ENCODE data around the gene CAPN3. TPM values are rescaled to one million over a fixed set of nuclear protein-coding genes. Genes with fewer than 3 reads are reported as not detected.

The CAPN3 gene
- total RNA-seq, 2 donors from 2014 or later = 12.9 to 13.8 TPM

- intact Hi-C loops (cut with DNase I, micrococcal nuclease) = no loop called here
- DNase-seq (no peak), ATAC-seq (no peak)
Observed at GRCh38 chr15:42427429-42428223, 68.3 kb downstream of the CAPN3 start.

- ATAC-seq (no peak), DNase-seq (no peak)
- intact Hi-C loops (cut with DNase I, micrococcal nuclease) = no loop called here
Observed at GRCh38 chr15:42444415-42445063, 85.2 kb downstream of the CAPN3 start.

GRCh38 chr15:42445551-42445950 is 86.2 kb downstream of the CAPN3 start:
- no peak for DNase-seq
- no peak for ATAC-seq
- intact Hi-C loops (cut with DNase I, micrococcal nuclease) = no loop called here

DNA sequence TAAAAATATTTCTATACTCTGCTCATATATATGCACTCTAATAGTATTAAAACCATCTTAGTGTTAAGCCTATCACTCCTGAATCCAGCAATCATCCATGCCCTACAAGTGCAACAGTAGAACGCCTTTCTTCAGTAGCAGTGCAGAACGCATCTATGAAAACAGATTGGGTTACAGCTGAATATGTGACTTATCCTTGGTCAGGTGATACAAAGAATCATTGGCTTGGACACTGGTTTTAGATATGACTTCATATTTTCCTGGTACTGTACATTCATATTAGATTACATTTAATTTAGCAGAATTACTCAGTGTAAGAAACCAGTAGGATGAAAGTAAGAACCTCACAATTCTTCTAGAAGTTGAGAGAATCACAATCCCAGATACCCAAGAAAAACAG is 88.3 kb downstream of the CAPN3 start:
- no peak for ATAC-seq
- no peak for DNase-seq
- intact Hi-C loops (cut with DNase I, micrococcal nuclease) = no loop called here

DNA sequence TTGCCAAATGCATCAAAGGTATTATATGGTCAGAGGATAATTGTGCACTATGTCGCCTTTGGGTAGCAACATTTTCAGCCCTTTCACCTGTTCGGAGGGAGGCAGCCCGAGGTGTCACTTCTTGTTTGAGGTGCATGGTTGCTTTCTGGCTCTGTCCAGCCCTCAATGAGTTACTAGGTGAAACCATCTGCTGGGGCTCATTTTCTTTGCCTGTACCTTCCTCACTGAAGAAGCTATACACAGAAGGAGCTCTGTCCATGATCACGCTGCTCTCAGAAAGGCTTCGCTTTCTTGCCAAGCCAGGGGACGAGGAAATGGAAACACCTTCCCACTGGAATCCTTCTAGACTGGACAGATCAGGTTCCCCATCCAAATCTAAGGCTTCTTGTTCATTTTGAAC is 89.0 kb downstream of the CAPN3 start:
- ATAC-seq = no peak
- no peak for DNase-seq
- intact Hi-C loops (cut with DNase I, micrococcal nuclease) = no loop called here

- ATAC-seq (no peak), DNase-seq (no peak)
- intact Hi-C loops (cut with DNase I, micrococcal nuclease) = no loop called here
Observed at GRCh38 chr15:42449770-42450424, 90.6 kb downstream of the CAPN3 start.

- intact Hi-C loops (cut with DNase I, micrococcal nuclease) = no loop called here
- ATAC-seq = no peak
- no peak for DNase-seq
Observed at GRCh38 chr15:42450425-42450790, 91.1 kb downstream of the CAPN3 start.

DNA sequence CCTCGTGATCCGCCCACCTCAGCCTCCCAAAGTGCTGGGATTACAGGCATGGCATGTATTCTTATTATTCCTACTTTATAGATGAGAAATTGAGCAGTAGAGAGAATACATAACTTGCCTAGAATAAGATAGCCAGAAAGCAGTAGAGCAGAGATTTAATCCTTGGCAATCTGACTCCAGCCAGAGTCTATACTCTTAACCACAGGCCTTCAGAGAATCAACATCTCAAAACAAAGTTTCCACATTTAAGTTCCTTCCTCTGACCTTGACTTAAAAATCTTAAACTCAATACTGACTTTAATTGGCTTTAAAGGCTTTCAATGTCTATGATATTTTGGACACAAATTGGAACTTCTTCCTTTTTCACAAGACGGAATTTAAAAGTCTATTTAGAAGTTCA is 94.5 kb downstream of the CAPN3 start:
- no peak for DNase-seq
- intact Hi-C loops (cut with DNase I, micrococcal nuclease) = no loop called here
- ATAC-seq = no peak

DNA sequence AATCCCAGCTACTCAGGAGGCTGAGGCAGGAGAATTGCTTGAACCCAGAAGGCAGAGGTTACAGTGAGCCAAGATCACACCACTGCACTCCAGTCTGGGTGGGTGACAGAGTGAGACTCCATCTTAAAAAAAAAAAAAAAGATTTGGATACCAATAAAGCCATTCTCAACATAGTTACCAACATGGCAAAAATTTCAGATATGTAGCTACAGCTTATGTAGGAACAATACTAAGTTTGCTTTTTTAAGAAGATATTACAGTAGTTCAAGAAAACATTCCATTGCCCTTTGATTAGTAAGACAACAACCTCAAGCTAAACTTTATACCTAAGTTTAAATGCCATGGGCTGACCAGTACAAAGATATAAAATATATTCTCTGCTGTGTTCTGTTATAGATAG is 97.2 kb downstream of the CAPN3 start:
- no peak for ATAC-seq
- no peak for DNase-seq
- intact Hi-C loops (cut with DNase I, micrococcal nuclease) = no loop called here

DNA sequence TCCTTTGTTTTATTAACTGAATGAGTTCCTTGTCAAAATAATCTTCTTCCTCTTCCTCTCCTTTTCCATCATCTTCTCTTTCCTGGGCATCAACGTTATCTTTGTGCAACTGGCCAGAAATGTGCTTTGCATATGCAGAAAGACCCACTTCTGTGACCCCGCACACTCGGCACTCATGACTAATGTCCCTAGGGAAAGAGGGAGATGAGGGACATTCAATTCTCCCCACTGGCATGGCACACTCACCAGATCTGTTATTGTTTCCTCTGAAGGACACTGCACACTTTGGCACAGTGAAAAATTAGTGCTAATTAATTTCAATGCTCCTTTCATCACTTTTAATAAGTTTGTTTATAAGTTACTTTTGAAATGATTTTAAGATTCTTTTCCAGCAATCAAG is 97.7 kb downstream of the CAPN3 start:
- ATAC-seq (no peak), DNase-seq (no peak)
- intact Hi-C loops (cut with DNase I, micrococcal nuclease) = no loop called here

GRCh38 chr15:42457445-42458442 is 98.4 kb downstream of the CAPN3 start:
- ATAC-seq (no peak), DNase-seq (peak; percentile 25 to 50)
- intact Hi-C loops (cut with DNase I, micrococcal nuclease) = no loop called here

DNA sequence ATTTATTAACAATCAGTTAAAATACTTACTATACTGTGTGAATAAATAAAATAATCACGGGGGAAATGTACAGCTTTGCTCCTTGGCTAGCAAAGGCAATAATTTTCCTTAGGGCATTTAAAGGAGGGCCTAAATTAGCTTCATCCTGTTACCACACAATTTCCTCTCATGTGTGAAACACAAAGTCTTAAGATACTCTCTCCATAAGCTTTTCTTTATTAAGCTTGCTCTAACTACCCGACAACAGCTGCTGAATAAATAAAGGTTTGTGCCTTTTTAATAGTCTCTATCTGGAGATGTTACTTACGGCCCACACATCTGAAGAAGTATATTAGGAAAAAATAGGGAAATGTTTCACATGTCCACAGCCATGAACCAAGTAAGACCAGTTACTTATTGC is 102.0 kb downstream of the CAPN3 start:
- ATAC-seq (no peak), DNase-seq (no peak)
- intact Hi-C loops (cut with DNase I, micrococcal nuclease) = no loop called here

Other genes starting within 250 kb of the CAPN3 start
- 10 to 100 TPM; 44.1 to 73.5 TPM for gene PLA2G4F, start 202.9 kb upstream of the CAPN3 start, total RNA-seq
- 10 to 100 TPM; 56.0 to 56.2 TPM for gene VPS39, start 151.2 kb upstream of the CAPN3 start, total RNA-seq
- 10 to 100 TPM; 49.8 to 53.4 TPM for gene GANC, start 86.3 kb upstream of the CAPN3 start, total RNA-seq
- gene TMEM87A, start 86.1 kb upstream of the CAPN3 start, total RNA-seq = 100 to 1,000 TPM in 1 of 2 donors, 10 to 100 TPM in 1; 82.8 to 104 TPM
- gene ZNF106, start 131.6 kb downstream of the CAPN3 start, total RNA-seq = 10 to 100 TPM; 32.8 to 48.6 TPM
- 10 to 100 TPM; 62.4 to 97.3 TPM for gene SNAP23, start 136.1 kb downstream of the CAPN3 start, total RNA-seq
- gene LRRC57, start 189.3 kb downstream of the CAPN3 start, total RNA-seq = 10 to 100 TPM; 27.4 to 32.2 TPM
- gene HAUS2, start 189.3 kb downstream of the CAPN3 start, total RNA-seq = 10 to 100 TPM; 10.5 to 13.2 TPM
- gene STARD9, start 216.1 kb downstream of the CAPN3 start, total RNA-seq = 1 to 10 TPM; 5.0 to 7.2 TPM

Measured in left colon (tissue), 2 donors.